Heart right ventricle (tissue), 16 donors: Measurements from ENCODE around the gene C16orf87. TPM values are rescaled to one million over a fixed set of nuclear protein-coding genes. Genes with fewer than 3 reads are reported as not detected.

ENCODE experiments used
- ATAC-seq, 8 donors: fragments of 200-7000 bp; cut with Tn5 transposase; one replicate each; pipeline ENCODE4 v1.9.1; 2020; ENCODE audit warnings: mild to moderate bottlenecking in 8 of 8, moderate library complexity in 8 of 8, moderate number of reproducible peaks in 1 of 8
- DNase-seq, 2 donors: peaks; one replicate each; pipeline ENCODE4 v3.0.0-alpha.2; 2020
- H3K27ac ChIP-seq, 10 donors: fragments of 200-600 bp; sonication (generic) in 2 of 10; one replicate each; pipeline versions ENCODE4 v1.5.0 to v1.8.0; 2020 to 2022; ENCODE audit warnings: mild to moderate bottlenecking in 3 of 10
- H3K27me3 ChIP-seq, 7 donors: fragments of 200-600 bp; one replicate each; pipeline ENCODE4 v1.8.0; 2021 to 2022; ENCODE audit warnings: mild to moderate bottlenecking in 2 of 7
- H3K36me3 ChIP-seq, 9 donors: fragments of 200-600 bp; sonication (generic) in 1 of 9; one replicate each; pipeline versions ENCODE4 v1.5.0 to v1.8.0; 2020 to 2022; ENCODE audit warnings: mild to moderate bottlenecking in 2 of 9
- H3K4me1 ChIP-seq, 9 donors: fragments of 200-600 bp; sonication (generic) in 1 of 9; one replicate each; pipeline versions ENCODE4 v1.5.0 to v1.8.0; 2020 to 2022; ENCODE audit warnings: mild to moderate bottlenecking in 4 of 9
- H3K4me3 ChIP-seq, 10 donors: fragments of 200-600 bp; sonication (generic) in 2 of 10; one replicate each; pipeline versions ENCODE4 v1.5.0 to v1.8.0; 2020 to 2022; ENCODE audit warnings: mild to moderate bottlenecking in 7 of 10, moderate library complexity in 2 of 10
- H3K9me3 ChIP-seq, 11 donors: fragments of 200-600 bp in 10 of 11; sonication (generic) in 2 of 11; one replicate each; pipeline versions ENCODE4 v1.5.0 to v1.8.0; 2013 to 2022; ENCODE audit warnings: mild to moderate bottlenecking in 2 of 11, control low read depth in 1 of 11, moderate library complexity in 1 of 11
- CTCF ChIP-seq, 9 donors: fragments of 200-600 bp; sonication (generic) in 2 of 9; IDR thresholded peaks; one replicate each; pipeline versions ENCODE4 v1.5.0 to v1.8.0; 2021 to 2022; ENCODE audit warnings: antibody characterized with exemption in 9 of 9, mild to moderate bottlenecking in 5 of 9, moderate library complexity in 1 of 9
- WGBS, 2 donors: extraction: QIAGEN DNeasy Blood & Tissue Kit; methylation state at CpG; one replicate each; pipeline ENCODE4 v1.1.7; 2013; ENCODE audit warnings: inconsistent platforms in 1 of 2; 5-methylcytosine and 5-hydroxymethylcytosine counted together
- intact Hi-C, 10 donors: fragments of 100-400 bp; cut with DNase I; formaldehyde crosslinking; loops; one replicate each; pipeline versions ENCODE4 v1.11.1 to v1.14.2; 2022
- polyA plus RNA-seq, 2 donors: library from polyadenylated mRNA; stranded (reverse); fragments of 200-250 nt; gene quantifications; one replicate each; pipeline ENCODE4 v1.2.3, GENCODE V29; 2013
- total RNA-seq, 10 donors: library from RNA; stranded (reverse); fragmentation: NEBNext Ultra II Directional in 3 of 10; extraction: Animal tissue kit (Norgen Biotek cat#: 25700) in 3 of 10; gene quantifications; one replicate each; pipeline versions ENCODE4 v1.2.1 to v1.2.4, GENCODE V29; 2021 to 2023
- donor health status: Arrhythmogenic right ventricular cardiomyopathy.
- donor health status: ischemic (EF 13 %, LVEDD 7.1; RV severe dilation, severe dysfunction).
- donor health status: healthy with polysubstance abuse.
- donor health status: DM: no; HTN: yes; CAD: no.
- donor health status: DM: no; HTN: no; CAD: no.
- donor health status: ischemic (EF 25% LVEDD 6.9; RV normal size, moderate dysfunction).
- donor health status: ischemic (EF 25% LVEDD 5.7; RV mildly dilated, moderate dysfunction).
- donor health status: healthy.
- donor health status: DM: yes; HTN: yes; CAD: no.
- donor health status: Ischemic cardiomyopathy.
- donor health status: ischemic (EF 35%, LVEDD 5.7; RV mildly dilated, moderate dysfunction).
- donor health status: nonischemic (EF 11% LVEDD 7.7; RV severe dilation, severe dysfunction).
- donor health status: DM: yes; HTN: yes; CAD: no.
- donor health status: PGD.
- donor health status: ischemic (EF 29% LVEDD 5.4; RV normal size, mild dysfunction).
- donor health status: nonischemic (EF 23%, LVEDD 6.1; RV moderate dilation, normal function).

Gene C16orf87
- total and polyA plus RNA-seq, 12 donors = 3.1 to 17.8 (median 12.0) TPM

GRCh38 chr16:46817961-46818360 lies 13.0 kb downstream of the C16orf87 start:
- Histone ChIP-seq H3K4me3 (no peak overlapping the region), H3K9me3 (peaks cover 0 to 8% (median 0%) of the 10 kb centered on the region in 11 donors), H3K4me1 (peaks cover 0 to 10% (median 0%) of the 10 kb centered on the region in 9 donors), H3K36me3 (peaks cover 0 to 8% (median 0%) of the 10 kb centered on the region in 9 donors), H3K27me3 (no peaks in the 10 kb centered on the region), H3K27ac (no peak overlapping the region)
- WGBS, 2 donors = 62 to 65% methylated on average over 2 of the region's 2 CpGs
- TF ChIP-seq CTCF (IDR thresholded peaks at IDR 0.05) = no peak
- ATAC-seq = no peak
- intact Hi-C loops = no loop called here
- DNase-seq = no peak

DNA sequence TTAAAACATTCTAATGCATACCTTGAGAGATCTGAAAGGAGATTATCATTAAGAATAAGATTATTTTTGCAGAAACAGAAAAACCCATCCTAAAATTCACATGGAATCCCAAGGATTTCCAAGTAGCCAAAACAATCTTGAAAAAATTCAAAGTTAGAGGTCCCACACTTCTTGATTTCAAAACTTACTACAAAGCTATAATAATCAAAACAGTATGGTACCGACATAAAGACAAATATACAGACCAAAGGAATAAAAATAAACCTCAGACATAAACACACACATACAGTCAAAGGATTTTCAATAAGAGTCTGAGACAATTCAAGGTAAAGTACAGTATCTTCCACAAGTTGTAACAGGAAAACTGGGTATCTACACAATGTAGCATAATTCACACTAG lies 16.2 kb downstream of the C16orf87 start:
- intact Hi-C loops = no loop called here
- H3K9me3 ChIP-seq = peaks cover 0 to 8% (median 0%) of the 10 kb centered on the region in 11 donors
- H3K4me1 ChIP-seq = peaks cover 0 to 16% (median 9%) of the 10 kb centered on the region in 9 donors
- ATAC-seq (no peak), DNase-seq (no peak)
- H3K36me3 ChIP-seq = peaks cover 0 to 8% (median 0%) of the 10 kb centered on the region in 9 donors
- 97% methylated on average over 1 of the region's 1 CpG for WGBS, 2 donors
- TF ChIP-seq CTCF (IDR thresholded peaks at IDR 0.05) = no peak
- H3K27me3 ChIP-seq = no peaks in the 10 kb centered on the region
- H3K27ac ChIP-seq = no peak overlapping the region
- no peak overlapping the region for H3K4me3 ChIP-seq

DNA sequence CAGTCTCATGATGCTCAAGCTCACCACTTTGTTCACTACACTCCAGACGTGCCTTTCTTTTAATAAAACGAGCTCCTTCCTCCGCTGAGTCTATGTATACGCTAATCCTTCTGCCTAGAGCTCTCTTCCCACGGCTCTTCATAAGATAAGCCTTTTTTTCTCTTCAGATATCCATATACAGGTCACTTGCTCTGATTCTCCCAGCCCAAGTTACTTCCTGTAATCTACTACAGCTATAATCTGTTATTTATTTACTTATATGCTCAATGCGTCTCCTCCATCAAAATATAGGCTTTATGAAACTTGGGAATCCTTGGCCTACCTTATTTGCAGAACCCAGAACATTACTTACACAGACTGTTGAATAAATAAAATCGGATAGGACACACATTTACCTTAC lies 17.4 kb downstream of the C16orf87 start:
- no peak for DNase-seq
- intact Hi-C loops = no loop called here
- H3K27ac ChIP-seq = no peak overlapping the region
- ATAC-seq = no peak
- no peaks in the 10 kb centered on the region for H3K27me3 ChIP-seq
- H3K4me3 ChIP-seq = no peak overlapping the region
- 78 to 84% methylated on average over 7 of the region's 7 CpGs for WGBS, 2 donors
- peaks cover 0 to 3% (median 0%) of the 10 kb centered on the region in 9 donors for H3K36me3 ChIP-seq
- no peak for TF ChIP-seq CTCF (IDR thresholded peaks at IDR 0.05)
- H3K9me3 ChIP-seq = peaks cover 0 to 8% (median 0%) of the 10 kb centered on the region in 11 donors
- H3K4me1 ChIP-seq = peaks cover 0 to 27% (median 16%) of the 10 kb centered on the region in 9 donors

DNA sequence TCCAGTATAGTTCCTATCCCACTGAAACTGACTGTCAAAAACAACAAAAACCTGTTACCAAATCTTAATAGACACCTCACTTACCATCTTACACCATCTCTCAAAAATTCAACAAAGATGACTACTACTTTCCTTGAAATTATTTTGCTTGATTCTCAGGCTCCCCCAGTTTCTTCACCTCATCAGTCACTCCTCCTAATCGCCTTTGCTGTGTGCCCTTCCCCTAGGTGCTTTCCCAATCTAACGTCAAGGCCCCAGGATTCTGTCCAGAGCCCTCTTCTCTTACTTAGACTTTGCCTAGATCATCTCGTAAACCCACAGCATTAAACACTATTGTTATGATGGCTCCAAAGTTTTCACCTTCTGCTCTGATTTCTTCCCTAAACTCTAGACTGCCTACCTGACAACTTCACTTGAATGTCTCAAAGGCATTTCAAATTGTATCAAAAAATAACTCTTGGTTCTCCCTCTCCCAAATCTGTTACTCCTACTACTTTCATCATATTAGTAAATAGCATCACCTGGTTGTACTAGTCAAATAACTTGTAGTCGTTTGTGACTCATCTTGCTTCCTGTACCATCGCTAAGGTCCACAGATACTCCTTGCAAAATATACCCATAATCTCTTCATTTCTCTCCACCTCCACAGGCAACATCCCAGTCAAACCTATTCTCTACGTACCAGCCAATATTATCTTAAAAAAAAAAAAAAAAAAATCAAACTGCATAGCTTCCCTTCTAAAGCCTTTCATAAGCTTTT lies 18.0 kb downstream of the C16orf87 start:
- H3K9me3 ChIP-seq = peaks cover 0 to 8% (median 0%) of the 10 kb centered on the region in 11 donors
- intact Hi-C loops = no loop called here
- DNase-seq = no peak
- H3K4me1 ChIP-seq = peaks cover 0 to 27% (median 16%) of the 10 kb centered on the region in 9 donors
- H3K27me3 ChIP-seq = no peaks in the 10 kb centered on the region
- no peak for ATAC-seq
- H3K4me3 ChIP-seq = no peak overlapping the region
- no peak overlapping the region for H3K27ac ChIP-seq
- H3K36me3 ChIP-seq = peaks cover 0 to 3% (median 0%) of the 10 kb centered on the region in 9 donors
- WGBS, 2 donors = 81 to 84% methylated on average over 6 of the region's 6 CpGs
- no peak for TF ChIP-seq CTCF (IDR thresholded peaks at IDR 0.05)
